Measurements from ENCODE around the gene PLEKHM3.

The PLEKHM3 gene, protein sequence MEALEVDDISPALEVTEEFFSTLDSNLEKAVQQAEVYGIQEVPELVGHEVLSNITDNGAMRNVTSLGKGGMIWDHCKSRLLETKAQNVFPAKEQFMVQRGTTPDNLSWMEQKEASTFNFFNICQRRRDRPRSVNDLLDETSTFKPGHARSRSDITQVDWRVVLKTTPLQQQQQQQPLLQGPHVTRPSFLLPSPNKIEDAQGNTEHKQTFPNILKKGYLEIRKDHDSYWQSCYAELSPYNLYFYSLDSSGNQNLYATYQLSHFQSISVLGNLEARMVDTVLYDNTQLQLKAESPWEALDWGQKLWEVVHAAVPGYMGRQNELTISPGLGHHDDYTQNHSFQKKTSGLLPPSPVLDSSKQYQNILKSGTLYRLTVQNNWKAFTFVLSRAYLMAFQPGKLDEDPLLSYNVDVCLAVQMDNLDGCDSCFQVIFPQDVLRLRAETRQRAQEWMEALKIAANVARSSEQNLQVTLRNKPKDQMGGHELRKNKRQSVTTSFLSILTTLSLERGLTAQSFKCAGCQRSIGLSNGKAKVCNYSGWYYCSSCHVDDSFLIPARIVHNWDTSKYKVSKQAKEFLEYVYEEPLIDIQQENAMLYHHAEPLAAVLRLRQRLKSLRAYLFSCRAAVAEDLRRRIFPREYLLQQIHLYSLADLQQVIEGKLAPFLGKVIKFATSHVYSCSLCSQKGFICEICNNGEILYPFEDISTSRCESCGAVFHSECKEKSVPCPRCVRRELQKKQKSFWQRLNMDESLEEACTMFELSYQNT

DNA sequence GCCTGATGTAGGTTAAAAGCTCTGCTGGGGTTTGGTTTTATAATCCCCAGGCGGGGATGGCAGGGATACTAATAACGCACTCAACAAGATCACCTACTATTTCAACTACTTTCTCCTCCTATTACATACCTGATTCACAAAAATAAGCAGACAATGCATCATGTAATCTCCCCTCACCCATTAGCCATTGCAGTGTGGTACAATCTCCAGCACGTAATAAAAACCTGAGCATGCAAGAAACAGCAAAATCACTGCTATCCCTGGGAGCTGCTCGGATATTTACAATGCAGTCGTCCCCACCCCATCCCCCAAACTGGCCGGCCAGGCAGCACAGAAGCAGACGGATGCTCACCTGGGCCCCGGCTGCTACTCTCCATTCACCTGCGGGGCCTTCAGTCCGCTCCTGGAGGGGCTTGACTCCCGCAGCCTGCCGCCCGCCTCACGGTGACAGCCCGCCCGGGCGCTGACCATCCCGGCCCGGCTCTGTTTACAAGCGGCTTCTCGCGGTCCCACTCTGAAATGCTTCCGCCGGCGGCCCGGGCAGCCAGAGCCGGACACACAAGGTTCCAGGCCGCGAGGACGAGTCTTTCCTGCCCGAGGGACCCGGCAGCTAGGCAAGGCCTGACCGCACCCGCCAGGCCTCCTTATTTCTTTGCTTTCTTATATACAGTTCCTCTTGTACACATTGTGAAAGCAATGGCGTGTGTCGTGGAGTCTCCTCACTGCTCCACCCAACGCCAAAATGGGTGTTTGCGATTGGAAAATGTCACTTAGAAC, at the start of gene PLEKHM3:
TSS of gene PLEKHM3 (minus strand) at position 491 of the 777 bp plus-strand sequence. CDS start 23,888 bp downstream, outside the sequence.
- peak; percentile 63 for DNase-seq

DNA sequence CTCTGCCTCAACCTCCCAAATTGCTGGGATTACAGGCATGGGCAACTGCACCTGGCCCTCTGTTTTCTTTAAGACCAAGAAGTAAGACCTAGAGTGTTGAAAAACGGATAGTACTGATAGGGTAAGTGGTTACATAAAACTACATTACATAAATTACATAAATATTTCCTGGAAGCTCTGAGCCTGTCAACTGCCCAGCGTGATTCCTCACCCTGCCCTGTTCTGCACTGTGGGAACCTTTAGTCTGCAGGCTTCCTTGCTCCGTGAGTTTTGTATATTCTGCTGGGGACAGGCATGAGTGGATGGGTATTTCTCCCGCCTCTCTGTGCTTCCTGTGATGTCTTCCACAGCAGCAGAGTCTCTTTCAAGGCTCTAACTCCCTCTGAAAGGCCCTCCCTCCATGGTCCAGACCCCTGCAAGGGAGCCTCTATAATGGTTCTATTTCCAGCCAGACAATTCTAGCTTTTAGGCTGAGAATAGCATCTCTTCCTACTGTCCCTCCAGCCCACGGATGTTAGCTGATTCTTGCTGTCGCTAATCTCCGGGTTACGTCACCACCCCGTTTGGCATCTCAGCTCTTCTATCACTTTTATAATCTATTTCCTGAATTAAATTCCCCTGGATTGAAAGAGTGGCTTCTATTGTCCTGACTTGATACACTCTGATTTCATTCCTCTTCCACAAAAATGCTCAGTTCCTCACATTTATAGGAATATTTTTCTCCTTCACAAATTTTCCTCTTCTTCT, 49.5 kb upstream of the PLEKHM3 start:
- DNase-seq: no peak

GRCh38 chr2:208072250-208072892, 47.0 kb upstream of the PLEKHM3 start:
- DNase-seq: peak; percentile 17

- DNase-seq: no peak
Measured at GRCh38 chr2:208069186-208069585, 43.9 kb upstream of the PLEKHM3 start.

GRCh38 chr2:208066016-208066415, 40.7 kb upstream of the PLEKHM3 start:
- DNase-seq: no peak

GRCh38 chr2:208065476-208065875, 40.1 kb upstream of the PLEKHM3 start:
- DNase-seq: no peak

DNA sequence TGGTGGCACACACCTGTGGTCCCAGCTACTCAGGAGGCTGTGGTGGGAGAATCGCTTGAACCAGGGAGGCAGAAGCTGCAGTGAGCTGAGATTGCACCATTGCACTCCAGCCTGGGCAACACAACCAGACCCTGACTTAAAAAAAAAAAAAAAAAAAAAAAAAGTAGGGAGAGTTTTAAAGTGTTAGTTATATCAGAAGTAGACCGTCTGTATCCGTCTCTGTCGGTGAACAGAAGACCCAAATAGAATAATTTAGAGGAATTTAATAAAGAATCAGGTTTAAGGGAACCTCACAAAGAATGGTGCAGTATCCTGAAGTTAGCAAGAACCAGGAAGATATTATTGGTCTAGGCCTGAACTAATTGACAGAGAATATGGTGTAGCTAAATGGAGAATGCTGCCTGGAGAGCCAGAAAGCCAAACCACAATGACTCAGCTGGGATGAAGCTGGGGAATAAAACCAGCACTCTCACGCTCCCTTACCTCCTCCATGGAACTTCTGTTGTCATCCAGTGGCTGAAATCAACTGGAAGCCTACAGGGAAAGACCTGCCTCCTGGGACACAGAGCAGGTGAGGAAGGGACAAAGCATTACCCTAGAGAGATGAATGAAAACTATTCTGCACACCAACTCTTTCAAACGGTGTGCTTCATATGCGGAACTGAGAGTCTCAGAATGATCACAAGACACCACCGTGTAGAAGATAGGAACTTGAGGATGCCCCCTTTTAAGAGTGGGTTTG, 39.1 kb upstream of the PLEKHM3 start:
- DNase-seq: no peak

- no peak for DNase-seq
Measured at GRCh38 chr2:208062961-208063360, 37.6 kb upstream of the PLEKHM3 start.

DNA sequence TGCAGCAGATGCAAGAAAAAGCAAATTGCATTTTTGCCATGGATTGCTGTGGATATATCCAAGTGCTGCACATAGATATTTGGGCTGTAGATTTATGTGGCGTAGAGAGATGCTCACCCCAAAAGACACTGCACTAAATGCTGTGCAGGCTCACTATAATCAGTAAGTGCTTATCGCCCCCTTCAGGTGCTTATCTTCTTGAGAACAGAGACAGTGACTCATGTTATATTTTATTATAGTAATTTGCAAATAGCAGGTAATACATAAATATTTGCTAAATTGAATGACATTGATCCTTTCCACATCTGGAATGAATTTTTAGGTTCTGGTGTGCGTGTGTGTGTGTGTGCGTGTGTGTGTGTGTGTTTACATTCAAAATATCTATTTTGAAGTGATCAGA, 36.8 kb upstream of the PLEKHM3 start:
- no peak for DNase-seq

DNA sequence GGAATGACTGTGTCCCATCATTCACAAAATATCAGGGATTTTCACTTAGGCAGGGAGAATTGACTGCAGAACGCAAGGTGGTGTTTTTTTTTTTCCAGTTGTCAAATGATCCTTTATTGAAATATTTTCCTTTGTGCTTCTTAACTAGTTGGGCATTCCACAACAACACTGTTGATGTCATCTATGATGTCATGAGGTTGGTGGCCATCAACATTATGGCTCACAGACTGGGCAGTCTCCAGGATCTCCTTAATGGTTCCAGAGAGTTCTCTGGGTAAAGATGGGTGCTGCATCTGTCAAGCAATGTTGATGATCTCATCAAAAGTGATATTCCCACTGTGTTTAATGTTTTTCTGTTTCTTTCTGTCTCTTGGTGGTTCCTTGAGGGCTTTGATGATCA, 31.8 kb upstream of the PLEKHM3 start:
- no peak for DNase-seq

- no peak for DNase-seq
Measured at GRCh38 chr2:208049441-208049840, 24.1 kb upstream of the PLEKHM3 start.

GRCh38 chr2:208049006-208049405, 23.7 kb upstream of the PLEKHM3 start:
- DNase-seq: no peak

DNA sequence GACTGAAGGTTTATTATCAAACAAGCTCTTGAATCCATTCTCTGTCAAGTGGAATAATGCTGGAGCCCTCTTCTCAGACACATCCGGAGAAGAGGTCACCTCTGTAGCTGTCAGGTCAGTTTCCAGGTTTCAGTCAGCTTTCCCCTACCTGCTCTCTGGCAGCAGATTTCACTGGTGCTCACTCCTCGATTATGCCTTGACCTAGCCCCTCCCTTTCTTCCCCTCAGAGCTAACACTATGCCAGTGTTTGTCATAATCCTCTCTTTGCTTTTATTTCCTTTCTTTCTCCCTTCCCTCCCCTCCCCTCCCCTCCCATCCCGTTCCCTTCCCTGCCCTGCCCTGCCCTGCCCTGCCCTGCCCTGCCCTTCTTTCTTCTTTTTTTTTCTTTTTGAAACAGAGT, 22.5 kb upstream of the PLEKHM3 start:
- DNase-seq: no peak

DNA sequence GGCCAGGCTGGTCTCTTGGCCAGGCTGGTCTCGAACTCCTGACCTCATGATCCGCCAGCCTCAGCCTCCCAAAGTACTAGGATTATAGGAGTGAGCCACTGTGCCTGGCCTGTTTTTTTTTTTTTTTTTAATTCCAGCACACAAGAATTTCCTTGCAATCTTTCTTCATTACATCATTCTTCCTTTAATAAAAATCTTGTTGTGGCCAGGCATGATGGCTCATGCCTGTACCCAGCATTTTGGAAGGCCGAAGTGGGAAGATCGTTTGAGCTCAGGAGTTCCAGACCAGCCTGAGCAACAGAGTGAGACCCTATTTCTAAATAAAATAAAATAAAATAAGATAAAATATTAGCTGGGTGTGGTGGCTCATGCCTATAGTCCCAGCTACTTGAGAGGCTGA, 21.4 kb upstream of the PLEKHM3 start:
- no peak for DNase-seq

DNA sequence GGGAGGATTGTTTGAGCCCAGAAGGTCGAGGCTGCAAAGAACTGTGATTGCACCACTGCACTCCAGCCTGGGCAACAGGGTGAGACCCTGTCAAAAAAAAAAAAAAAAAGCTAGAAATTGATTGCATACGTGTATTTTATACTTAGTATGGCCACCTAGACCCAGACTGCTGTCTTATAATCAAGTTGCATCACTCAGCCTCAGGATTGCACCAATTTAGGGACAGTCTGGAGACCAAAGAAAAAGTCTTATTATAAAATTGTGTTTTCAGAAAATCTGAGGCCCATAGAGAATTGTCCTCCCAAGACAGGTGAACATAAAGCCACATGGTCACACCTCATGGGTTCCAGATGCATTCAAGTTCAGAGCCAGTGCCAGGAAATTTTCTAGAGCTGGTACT, 17.1 kb upstream of the PLEKHM3 start:
- no peak for DNase-seq

DNA sequence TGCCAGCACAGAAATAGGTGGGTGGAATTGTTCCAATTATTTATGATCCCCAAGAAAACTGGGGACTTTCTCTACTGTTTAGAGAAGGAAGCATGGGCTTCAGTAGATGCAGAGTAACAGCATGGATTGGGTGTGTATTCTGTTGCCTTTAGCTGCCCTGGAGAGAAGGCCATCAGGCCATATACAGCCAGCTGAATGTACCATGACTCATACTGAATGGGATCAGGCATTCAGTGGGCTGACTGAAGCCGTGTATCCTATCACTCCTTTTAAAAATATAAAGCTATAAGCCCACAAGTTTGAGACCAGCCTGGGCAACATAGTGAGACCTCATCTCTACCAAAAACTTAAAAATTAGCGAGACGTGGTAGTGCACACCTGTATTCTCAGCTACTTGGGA, 16.7 kb upstream of the PLEKHM3 start:
- no peak for DNase-seq

DNA sequence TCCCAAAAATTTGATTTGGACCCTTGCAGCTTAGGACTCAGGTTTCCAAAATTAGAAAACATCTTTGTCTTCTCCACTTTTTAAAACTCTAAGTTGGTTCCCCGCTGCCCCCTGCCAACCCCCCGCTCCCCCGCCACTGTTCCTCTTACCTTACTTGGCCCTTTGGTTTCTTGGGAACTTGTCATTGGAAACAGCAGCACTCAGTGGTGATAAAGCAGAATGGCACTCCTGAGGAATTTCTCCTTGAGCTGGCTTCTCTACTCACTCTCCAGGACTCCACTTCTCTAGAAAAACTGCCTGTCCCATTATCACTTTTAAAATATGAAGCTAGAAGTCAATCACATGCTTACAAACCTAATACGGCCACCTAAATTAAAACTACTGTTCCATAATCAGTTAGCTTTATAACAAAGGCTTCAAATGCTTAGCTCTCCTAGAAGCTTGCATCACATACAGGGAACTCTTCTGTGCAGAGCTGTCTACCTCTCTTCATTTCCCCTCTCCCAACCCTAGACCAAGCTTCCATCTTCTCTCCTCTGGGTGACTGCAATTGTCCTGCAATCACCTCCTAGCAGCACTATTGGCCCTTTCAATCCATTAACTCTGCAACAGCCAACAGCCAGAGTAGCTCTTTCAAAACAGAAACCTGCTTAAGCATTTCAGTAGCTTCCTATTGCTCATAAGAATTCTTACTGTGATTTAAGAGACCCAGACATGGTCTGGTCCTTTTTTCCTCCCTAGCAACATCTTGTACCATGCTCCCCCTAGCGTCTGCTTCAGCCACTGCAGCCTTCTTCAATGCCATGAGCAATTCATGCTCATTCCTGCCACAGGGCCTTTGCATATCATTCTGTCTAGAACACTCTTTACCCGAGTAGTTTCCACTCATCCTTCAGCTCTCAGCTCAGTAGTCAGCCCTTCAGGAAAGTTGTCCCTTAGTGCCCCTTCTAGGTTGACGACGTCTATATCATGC, 15.2 kb upstream of the PLEKHM3 start:
- peak; percentile 7 for DNase-seq

DNA sequence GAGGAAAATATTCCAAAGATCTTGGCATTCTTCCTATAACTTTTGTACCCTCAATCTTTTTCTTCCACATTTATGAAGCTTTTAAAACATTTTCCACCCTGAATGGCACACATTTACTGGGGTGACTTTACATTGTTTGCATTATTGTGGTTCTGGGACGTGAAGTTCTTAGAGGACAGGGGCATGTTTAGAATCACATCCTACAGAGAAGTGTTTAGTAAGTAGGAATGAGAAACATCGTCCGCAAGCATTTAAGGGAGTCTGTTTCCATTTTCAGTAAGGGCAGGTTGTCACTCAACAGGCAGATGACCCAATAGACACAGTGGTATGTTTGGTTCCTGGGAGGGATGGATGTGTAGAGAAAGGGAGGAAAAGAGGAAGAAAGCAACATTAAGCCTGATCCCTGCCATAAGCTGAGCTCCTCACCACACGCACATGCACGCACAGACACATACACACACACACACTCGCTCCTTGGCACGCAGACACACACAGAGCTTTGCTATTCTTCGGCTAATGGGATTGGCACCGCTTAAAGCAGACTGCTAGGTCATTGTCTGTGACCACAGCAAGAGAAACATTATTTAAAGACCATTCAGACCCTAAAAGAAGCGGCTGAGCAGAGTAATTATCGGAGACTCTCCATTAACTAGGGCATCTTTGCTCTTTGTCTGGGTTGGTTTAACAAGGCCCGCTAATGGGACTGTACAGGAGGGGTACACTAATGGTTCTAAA, 14.2 kb upstream of the PLEKHM3 start:
- DNase-seq: no peak

All from NCI-H1105 (cell line).